HepG2 (cell line): ENCODE measurements around the gene SLC5A10. TPM values are rescaled to one million over a fixed set of nuclear protein-coding genes. Genes with fewer than 3 reads are reported as not detected.

Experiments
- ATAC-seq: fragments of 200-7000 bp; cut with Tn5 transposase; 3 replicates; pipeline ENCODE4 v1.9.1; 2020; ENCODE audit warnings: mild to moderate bottlenecking, moderate library complexity
- BruUV-seq: library from RNA; stranded (reverse); fragments of 400-500 nt; replicated peaks from 2 replicates; lab custom pipeline; 2021; lab: Mats Ljungman, UMichigan
- CTCF ChIA-PET: fragments of 300-600 bp; formaldehyde crosslinking; extraction: SDS; loops from one replicate; lab custom pipeline; 2021; ENCODE audit warnings: low total read pairs, inconsistent platforms, low intra/inter-chr PET ratio; lab: Yijun Ruan, JAX
- POLR2A ChIA-PET: fragments of 350-600 bp; sonication (Branson Sonifier 250); formaldehyde crosslinking; loops from one replicate; lab custom pipeline; 2020; ENCODE audit warnings: antibody characterized with exemption, inconsistent platforms; lab: Yijun Ruan, JAX
- DNase-seq: peaks from one replicate; pipeline ENCODE4 v3.0.0-alpha.2; 2015; ENCODE audit warnings: low spot score
- FAIRE-seq: peaks from 3 replicates; lab custom pipeline; 2011; peaks lifted over from hg19 to GRCh38; lab: Jason Lieb, UNC
- H2AFZ ChIP-seq: one replicate; pipeline ENCODE4 v1.6.1; 2011; ENCODE audit warnings: low read length, inconsistent platforms
- H3K27ac ChIP-seq: fragments of 300-600 bp; 3 replicates; pipeline ENCODE4 v1.8.0; 2011; ENCODE audit warnings: mixed run types, mild to moderate bottlenecking, mixed read lengths, low read length, inconsistent platforms; ENCODE audit not compliant: insufficient read depth; ENCODE audit errors: extremely low read length
- H3K27me3 ChIP-seq, 2 experiments: fragments of 200-600 bp in 1 of 2; 2 replicates in 1 of 2; 3 replicates in 1 of 2; pipeline versions ENCODE4 v1.6.0 to v1.8.0; 2011; ENCODE audit warnings: low read length in 2 of 2, mild to moderate bottlenecking in 2 of 2, moderate library complexity in 2 of 2, inconsistent platforms in 1 of 2; ENCODE audit not compliant: insufficient read depth in 2 of 2, control insufficient read depth in 1 of 2
- H3K36me3 ChIP-seq, 2 experiments: fragments of 200-600 bp in 1 of 2; replicated peaks in 1 of 2; 2 replicates in 1 of 2; 3 replicates in 1 of 2; pipeline versions ENCODE4 v1.5.1 to v1.8.0; 2011; ENCODE audit warnings: low read length in 2 of 2, inconsistent platforms in 1 of 2; ENCODE audit not compliant: insufficient read depth in 2 of 2, control insufficient read depth in 1 of 2
- H3K4me1 ChIP-seq: 2 replicates; pipeline ENCODE4 v1.5.1; 2012; ENCODE audit warnings: low read length, inconsistent platforms; ENCODE audit not compliant: insufficient read depth
- H3K4me2 ChIP-seq: 2 replicates; pipeline ENCODE4 v1.6.0; 2011; ENCODE audit warnings: low read depth, low read length, inconsistent platforms
- H3K4me3 ChIP-seq, 3 experiments: fragments of 200-600 bp in 1 of 3; sonication (generic), shearing (Covaris generic) in 1 of 3; replicated peaks in 1 of 3; 2 replicates each; pipeline ENCODE4 v1.5.1; 2011 to 2016; ENCODE audit warnings: low read length in 3 of 3, inconsistent platforms in 2 of 3, low read depth in 2 of 3, mild to moderate bottlenecking in 2 of 3, control low read depth in 1 of 3, mixed read lengths in 1 of 3; ENCODE audit not compliant: insufficient read depth in 1 of 3
- H3K79me2 ChIP-seq: one replicate; pipeline ENCODE4 v1.6.1; 2011; ENCODE audit warnings: low read length, inconsistent platforms; ENCODE audit not compliant: insufficient read depth
- H3K9ac ChIP-seq: 2 replicates; pipeline ENCODE4 v1.6.0; 2011; ENCODE audit warnings: mild to moderate bottlenecking, low read depth, low read length, inconsistent platforms; ENCODE audit not compliant: insufficient read depth
- H3K9me3 ChIP-seq: 2 replicates; pipeline ENCODE4 v1.5.1; 2012; ENCODE audit warnings: mild to moderate bottlenecking, low read length
- H4K20me1 ChIP-seq: 2 replicates; pipeline ENCODE4 v1.6.0; 2011; ENCODE audit warnings: inconsistent platforms, mild to moderate bottlenecking, low read length, moderate library complexity; ENCODE audit not compliant: insufficient read depth
- AGO2 ChIP-seq: fragments of 200-400 bp; formaldehyde crosslinking; optimal IDR thresholded peaks from 2 replicates; pipeline ENCODE3; 2017; ENCODE audit warnings: mild to moderate bottlenecking, low read depth, low read length, moderate library complexity
- CCDC6 ChIP-seq: sonication (generic); formaldehyde crosslinking; IDR thresholded peaks from 2 replicates; pipeline ENCODE4 v1.8.1; 2022; ENCODE audit warnings: mild to moderate bottlenecking, missing genetic modification reagents, moderate library complexity
- HNF4A ChIP-seq: sonication (generic); formaldehyde crosslinking; IDR thresholded peaks from 2 replicates; pipeline ENCODE4 v1.4.0; 2020; ENCODE audit warnings: missing genetic modification reagents
- NCOR1 ChIP-seq: fragments of 200-600 bp; sonication (generic); IDR thresholded peaks from 2 replicates; pipeline ENCODE4 v1.7.0; 2017; ENCODE audit warnings: antibody characterized with exemption, low read length, borderline replicate concordance
- NR2F1 ChIP-seq, 2 experiments: fragments of 450-650 bp in 1 of 2; formaldehyde crosslinking in 1 of 2; IDR thresholded peaks; 2 replicates each; pipeline versions ENCODE4 v1.5.0 to v1.6.1; 2016 to 2020; ENCODE audit warnings: mild to moderate bottlenecking in 1 of 2, missing compliant biosample characterization in 1 of 2, missing genetic modification reagents in 1 of 2, moderate library complexity in 1 of 2
- TBX2 ChIP-seq: sonication (generic); formaldehyde crosslinking; IDR thresholded peaks from 2 replicates; pipeline ENCODE4 v1.5.0; 2020; ENCODE audit warnings: missing genetic modification reagents, mild to moderate bottlenecking, borderline replicate concordance
- THYN1 ChIP-seq: sonication (generic); formaldehyde crosslinking; IDR thresholded peaks from 2 replicates; pipeline ENCODE4 v1.8.1; 2023; ENCODE audit warnings: low read depth, mild to moderate bottlenecking, moderate library complexity, missing genetic modification reagents, borderline replicate concordance
- ZFP91 ChIP-seq: sonication (generic); formaldehyde crosslinking; IDR thresholded peaks from 2 replicates; pipeline ENCODE4 v1.9.0; 2022; ENCODE audit warnings: missing genetic modification reagents, mild to moderate bottlenecking, borderline replicate concordance
- ZNF263 ChIP-seq: sonication (generic); formaldehyde crosslinking; IDR thresholded peaks from 2 replicates; pipeline ENCODE4 v1.4.0; 2020; ENCODE audit warnings: missing genetic modification reagents
- ZNF549 ChIP-seq: sonication (generic); formaldehyde crosslinking; IDR thresholded peaks from 2 replicates; pipeline ENCODE4 v1.5.0; 2020; ENCODE audit warnings: missing genetic modification reagents
- WGBS: methylation state at CpG from one replicate; pipeline ENCODE4 v1.1.6; 2017; ENCODE audit warnings: low lambda C conversion rate; 5-methylcytosine and 5-hydroxymethylcytosine counted together
- in situ Hi-C: cut with HindIII; loops from 2 replicates; pipeline ENCODE4 v1.10.0; 2017; ENCODE audit warnings: low pct_unique_long_range_greater_than_20kb; ENCODE audit not compliant: extremely low pct_ligation_motif_present
- intact Hi-C: fragments of 100-400 bp; cut with micrococcal nuclease; formaldehyde crosslinking; loops from one replicate; pipeline ENCODE4 v1.10.0; 2022; ENCODE audit not compliant: unreplicated experiment
- polyA plus RNA-seq, 8 experiments: library from polyadenylated mRNA; depleted of rRNA in 3 of 8; stranded (reverse) in 7 of 8; unstranded in 1 of 8; fragments of >200 nt; fragmentation: Illumina TruSeq in 4 of 8; extraction: Trizol in 4 of 8; gene quantifications; 2 replicates each; pipeline versions ENCODE4 v1.2.1 to v1.2.3, GENCODE V29; 2011 to 2016; ENCODE audit warnings: low read depth in 4 of 8, missing spikeins in 1 of 8, mixed read lengths in 1 of 8; ENCODE audit not compliant: insufficient read depth in 1 of 8
- total RNA-seq, 5 experiments: library from RNA; depleted of rRNA; stranded (reverse); fragments of >200 nt; fragmentation: Illumina TruSeq; extraction: Trizol; gene quantifications; 2 replicates each; pipeline ENCODE4 v1.2.3, GENCODE V29; 2016; ENCODE audit warnings: low read depth in 1 of 5
- TF ChIP-seq, protein P1 (sequence below): sonication (generic); formaldehyde crosslinking; IDR thresholded peaks from 2 replicates; pipeline ENCODE4 v1.5.1; 2020; ENCODE audit warnings: mild to moderate bottlenecking, missing genetic modification reagents, borderline replicate concordance

Gene SLC5A10
- total and polyA plus RNA-seq, 2 of the 13 experiments (the other 11 are each of a cell fraction or from before 2014, with no cell fraction given), result 0.05 TPM; not detected in 1

- ChIA-PET POLR2A (no interaction called here), CTCF (no interaction called here)
- H3K79me2 ChIP-seq, result no peaks in the 10 kb centered on the region
- intact Hi-C loops, result no loop called here
- peak; percentile 23; the same call in 1 of the 3 replicates for ATAC-seq
- H3K4me3 ChIP-seq, result no peak overlapping the region
- H4K20me1 ChIP-seq, result no peaks in the 10 kb centered on the region
- FAIRE-seq, result no peak
- no peak overlapping the region for H2AFZ ChIP-seq
- BruUV-seq, result no TSS peak
- H3K36me3 ChIP-seq, result no peaks in the 10 kb centered on the region
- DNase-seq, result no peak
- H3K27ac ChIP-seq, result no peak overlapping the region
- TF ChIP-seq AGO2 (no peak), ZFP91 (no peak), THYN1 (CRISPR knock-in tag) (no peak), HNF4A (CRISPR knock-in tag) (no peak), NCOR1 (no peak), ZNF263 (CRISPR knock-in tag) (no peak), CCDC6 (CRISPR knock-in tag) (no peak), NR2F1 (CRISPR knock-in tag; IDR thresholded peaks at IDR 0.05) (0 out of 4 replicates have a peak, but pooled peaks of 1 of the 2 experiments have one; percentile 6), ZNF549 (no peak), TBX2 (CRISPR knock-in tag) (0 out of 2 replicates have a peak, but pooled peaks have one; percentile 21)
- TF ChIP-seq, protein P1, sequence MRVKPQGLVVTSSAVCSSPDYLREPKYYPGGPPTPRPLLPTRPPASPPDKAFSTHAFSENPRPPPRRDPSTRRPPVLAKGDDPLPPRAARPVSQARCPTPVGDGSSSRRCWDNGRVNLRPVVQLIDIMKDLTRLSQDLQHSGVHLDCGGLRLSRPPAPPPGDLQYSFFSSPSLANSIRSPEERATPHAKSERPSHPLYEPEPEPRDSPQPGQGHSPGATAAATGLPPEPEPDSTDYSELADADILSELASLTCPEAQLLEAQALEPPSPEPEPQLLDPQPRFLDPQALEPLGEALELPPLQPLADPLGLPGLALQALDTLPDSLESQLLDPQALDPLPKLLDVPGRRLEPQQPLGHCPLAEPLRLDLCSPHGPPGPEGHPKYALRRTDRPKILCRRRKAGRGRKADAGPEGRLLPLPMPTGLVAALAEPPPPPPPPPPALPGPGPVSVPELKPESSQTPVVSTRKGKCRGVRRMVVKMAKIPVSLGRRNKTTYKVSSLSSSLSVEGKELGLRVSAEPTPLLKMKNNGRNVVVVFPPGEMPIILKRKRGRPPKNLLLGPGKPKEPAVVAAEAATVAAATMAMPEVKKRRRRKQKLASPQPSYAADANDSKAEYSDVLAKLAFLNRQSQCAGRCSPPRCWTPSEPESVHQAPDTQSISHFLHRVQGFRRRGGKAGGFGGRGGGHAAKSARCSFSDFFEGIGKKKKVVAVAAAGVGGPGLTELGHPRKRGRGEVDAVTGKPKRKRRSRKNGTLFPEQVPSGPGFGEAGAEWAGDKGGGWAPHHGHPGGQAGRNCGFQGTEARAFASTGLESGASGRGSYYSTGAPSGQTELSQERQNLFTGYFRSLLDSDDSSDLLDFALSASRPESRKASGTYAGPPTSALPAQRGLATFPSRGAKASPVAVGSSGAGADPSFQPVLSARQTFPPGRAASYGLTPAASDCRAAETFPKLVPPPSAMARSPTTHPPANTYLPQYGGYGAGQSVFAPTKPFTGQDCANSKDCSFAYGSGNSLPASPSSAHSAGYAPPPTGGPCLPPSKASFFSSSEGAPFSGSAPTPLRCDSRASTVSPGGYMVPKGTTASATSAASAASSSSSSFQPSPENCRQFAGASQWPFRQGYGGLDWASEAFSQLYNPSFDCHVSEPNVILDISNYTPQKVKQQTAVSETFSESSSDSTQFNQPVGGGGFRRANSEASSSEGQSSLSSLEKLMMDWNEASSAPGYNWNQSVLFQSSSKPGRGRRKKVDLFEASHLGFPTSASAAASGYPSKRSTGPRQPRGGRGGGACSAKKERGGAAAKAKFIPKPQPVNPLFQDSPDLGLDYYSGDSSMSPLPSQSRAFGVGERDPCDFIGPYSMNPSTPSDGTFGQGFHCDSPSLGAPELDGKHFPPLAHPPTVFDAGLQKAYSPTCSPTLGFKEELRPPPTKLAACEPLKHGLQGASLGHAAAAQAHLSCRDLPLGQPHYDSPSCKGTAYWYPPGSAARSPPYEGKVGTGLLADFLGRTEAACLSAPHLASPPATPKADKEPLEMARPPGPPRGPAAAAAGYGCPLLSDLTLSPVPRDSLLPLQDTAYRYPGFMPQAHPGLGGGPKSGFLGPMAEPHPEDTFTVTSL, result no peak
- H3K9ac ChIP-seq, result no peak overlapping the region
- H3K9me3 ChIP-seq, result no peaks in the 10 kb centered on the region
- WGBS, result 21% methylated on average over 2 of the region's 2 CpGs
- peaks cover 12% of the 10 kb centered on the region for H3K4me1 ChIP-seq
- H3K4me2 ChIP-seq, result no peak overlapping the region
- in situ Hi-C loops, result no loop called here
- H3K27me3 ChIP-seq, result peaks cover 0 to 25% of the 10 kb centered on the region in 2 experiments; a peak in 4 of 5 replicates
These were observed 13.3 kb upstream of the SLC5A10 start for GRCh38 chr17:18938692-18939023.
